SK-MEL-5 (cell line): ENCODE measurements around the gene HOXA6. TPM values are rescaled to one million over a fixed set of nuclear protein-coding genes. Genes with fewer than 3 reads are reported as not detected.

ENCODE experiments used
- DNase-seq: peaks from one replicate; pipeline ENCODE4 v3.0.0-alpha.2; 2016; ENCODE audit warnings: low read depth, low spot score
- in situ Hi-C: cut with HindIII; loops from 2 replicates; pipeline ENCODE4 v1.10.0; 2016; ENCODE audit warnings: low sequenced_read_pairs, high pct_unique_total_duplicates, low pct_unique_long_range_greater_than_20kb
- total RNA-seq: library from RNA; depleted of rRNA; stranded (reverse); fragments of >200 nt; shearing (Covaris generic); gene quantifications from 2 replicates; pipeline ENCODE4 v1.2.3, GENCODE V29; 2014

Gene HOXA6
- total RNA-seq, 1 experiment from 2014 or later, result 1.9 TPM

GRCh38 chr7:27185854-27186667 lies 38.5 kb upstream of the HOXA6 start:
- DNase-seq, result no peak
- in situ Hi-C loops, result no loop called here

DNA sequence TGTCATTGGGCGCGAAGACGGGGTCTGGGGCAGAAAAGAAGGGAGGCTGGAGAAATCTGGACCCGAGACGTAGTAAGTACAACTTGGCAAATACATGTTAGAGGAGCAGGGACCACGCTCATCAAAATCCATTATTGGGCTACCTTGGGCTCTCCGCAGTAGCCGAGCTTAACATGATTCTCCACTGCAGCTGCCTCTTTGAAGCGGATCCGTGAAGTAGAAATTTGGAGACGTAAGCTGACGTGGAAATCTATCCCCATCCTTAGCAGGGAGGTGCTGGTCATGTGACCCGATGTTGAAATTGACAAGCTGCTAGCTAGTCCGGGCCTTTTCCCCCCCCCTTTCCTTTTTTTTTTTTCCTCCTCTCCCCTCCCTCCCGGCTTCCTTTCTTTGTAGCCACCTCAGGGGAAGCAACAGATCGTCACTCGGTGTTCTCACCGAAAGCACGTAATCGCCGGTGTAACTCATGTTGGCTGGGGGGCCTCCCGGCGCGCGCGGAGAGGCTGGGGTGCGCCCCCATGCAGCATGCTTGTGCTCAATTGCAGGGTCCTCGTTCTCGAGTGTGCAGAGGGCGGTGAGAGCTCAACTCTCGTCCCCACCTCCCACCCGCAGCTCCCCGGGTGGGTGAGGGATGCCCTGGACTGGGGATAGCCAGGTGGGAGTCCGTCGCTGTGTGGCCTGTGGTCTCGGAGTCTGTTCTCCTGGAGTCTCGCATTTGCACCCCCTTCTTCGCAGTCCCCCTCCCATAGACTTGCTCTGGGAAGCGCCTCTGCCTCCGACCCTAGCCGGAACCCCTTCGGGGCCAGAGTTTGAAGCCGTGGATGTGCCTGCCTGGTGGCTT lies 37.7 kb upstream of the HOXA6 start, which contains the start of gene HOXA11:
HOXA11 (minus strand) TSS at position 220 of the 841 bp plus-strand sequence; CDS start at position 132, 88 bp downstream.
- DNase-seq, result no peak
- in situ Hi-C loops, result no loop called here

- in situ Hi-C loops, result no loop called here
- no peak for DNase-seq
These were observed 36.9 kb upstream of the HOXA6 start for GRCh38 chr7:27184337-27185012.

- DNase-seq, result no peak
- in situ Hi-C loops, result no loop called here
These were observed 36.2 kb upstream of the HOXA6 start for GRCh38 chr7:27183682-27184336.

GRCh38 chr7:27182861-27183681 lies 35.5 kb upstream of the HOXA6 start:
- DNase-seq, result no peak
- in situ Hi-C loops, result no loop called here

DNA sequence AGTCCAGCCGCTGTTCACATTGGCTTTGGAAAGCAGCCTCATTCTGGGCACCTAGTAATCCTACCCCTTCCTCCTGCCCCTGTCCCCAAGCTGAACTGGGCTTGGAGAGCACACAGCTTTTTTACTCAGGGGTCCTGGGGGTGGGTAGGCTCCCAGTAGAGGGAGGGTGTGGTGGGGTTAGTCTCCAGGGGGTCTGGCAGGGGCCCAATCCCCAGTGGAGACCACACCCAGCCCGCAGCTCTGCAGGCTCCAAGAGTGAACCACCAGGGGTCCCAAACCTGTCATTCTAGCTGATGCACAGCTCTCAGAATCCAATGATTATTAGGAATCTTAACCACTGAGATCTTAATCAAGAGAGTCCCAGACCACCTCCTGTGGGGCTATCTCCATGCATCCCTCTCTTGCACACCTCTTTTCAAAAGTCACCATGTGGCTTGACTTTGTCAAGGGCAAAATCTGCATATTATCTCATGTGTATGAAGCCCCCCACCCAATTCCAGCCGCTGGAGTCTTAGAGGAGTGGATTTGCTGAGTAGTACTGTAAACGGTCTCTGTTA lies 34.8 kb upstream of the HOXA6 start:
- in situ Hi-C loops, result no loop called here
- no peak for DNase-seq

GRCh38 chr7:27181795-27182275 lies 34.3 kb upstream of the HOXA6 start:
- no peak for DNase-seq
- in situ Hi-C loops, result no loop called here

- no peak for DNase-seq
- in situ Hi-C loops, result no loop called here
These were observed 33.2 kb upstream of the HOXA6 start for GRCh38 chr7:27180431-27181420.

- in situ Hi-C loops, result no loop called here
- no peak for DNase-seq
These were observed 32.2 kb upstream of the HOXA6 start for GRCh38 chr7:27179503-27180430.

- no peak for DNase-seq
- in situ Hi-C loops, result no loop called here
These were observed 31.5 kb upstream of the HOXA6 start for GRCh38 chr7:27179030-27179429.

DNA sequence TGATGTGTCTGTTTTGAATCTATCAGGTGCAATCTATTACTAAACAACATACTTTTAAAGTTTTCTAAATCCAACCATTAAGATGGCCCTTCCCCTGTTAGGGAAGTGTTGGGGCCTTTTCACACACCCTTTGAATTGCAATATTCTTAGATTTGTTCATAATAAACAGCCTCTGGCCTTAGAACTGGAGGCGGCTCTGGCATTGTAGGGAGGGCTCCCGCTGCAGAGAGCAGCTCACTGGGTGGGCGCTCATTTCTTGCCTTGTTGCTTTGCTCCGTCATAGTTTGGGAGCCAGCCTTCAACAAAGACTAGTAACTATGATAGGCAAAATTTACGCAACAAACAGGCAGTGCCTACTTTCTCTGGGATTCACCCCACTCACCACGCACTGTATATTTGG lies 30.8 kb upstream of the HOXA6 start:
- in situ Hi-C loops, result no loop called here

DNA sequence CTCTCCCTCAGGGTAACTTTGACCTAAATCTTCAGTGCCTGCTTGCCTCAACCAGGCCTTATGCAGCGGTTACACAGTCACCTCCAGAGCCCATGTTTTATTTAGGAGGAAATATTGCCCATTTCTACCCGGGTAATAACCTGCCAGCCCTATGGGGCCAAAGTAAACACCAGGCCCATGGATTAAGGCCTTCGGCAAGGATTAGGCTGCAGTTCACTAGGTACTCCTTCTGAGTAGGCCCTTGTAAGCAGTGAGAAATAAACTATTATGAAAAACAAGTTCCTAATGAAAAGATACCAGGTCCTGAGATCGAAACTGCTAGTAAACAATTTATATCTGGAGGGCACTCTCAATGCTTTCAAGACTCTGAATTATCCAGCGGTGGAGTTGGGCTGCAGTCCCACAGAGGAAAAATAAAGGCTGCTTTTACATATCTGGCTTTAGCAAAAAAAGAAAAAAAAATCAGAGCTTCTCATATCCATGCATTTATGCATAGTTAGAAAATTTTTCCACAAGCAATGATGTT lies 30.3 kb upstream of the HOXA6 start:
- in situ Hi-C loops, result no loop called here
- DNase-seq, result peak; percentile 50

More for the DNA sequence above, 30.8 kb upstream of the HOXA6 start:
- no peak for DNase-seq

DNA sequence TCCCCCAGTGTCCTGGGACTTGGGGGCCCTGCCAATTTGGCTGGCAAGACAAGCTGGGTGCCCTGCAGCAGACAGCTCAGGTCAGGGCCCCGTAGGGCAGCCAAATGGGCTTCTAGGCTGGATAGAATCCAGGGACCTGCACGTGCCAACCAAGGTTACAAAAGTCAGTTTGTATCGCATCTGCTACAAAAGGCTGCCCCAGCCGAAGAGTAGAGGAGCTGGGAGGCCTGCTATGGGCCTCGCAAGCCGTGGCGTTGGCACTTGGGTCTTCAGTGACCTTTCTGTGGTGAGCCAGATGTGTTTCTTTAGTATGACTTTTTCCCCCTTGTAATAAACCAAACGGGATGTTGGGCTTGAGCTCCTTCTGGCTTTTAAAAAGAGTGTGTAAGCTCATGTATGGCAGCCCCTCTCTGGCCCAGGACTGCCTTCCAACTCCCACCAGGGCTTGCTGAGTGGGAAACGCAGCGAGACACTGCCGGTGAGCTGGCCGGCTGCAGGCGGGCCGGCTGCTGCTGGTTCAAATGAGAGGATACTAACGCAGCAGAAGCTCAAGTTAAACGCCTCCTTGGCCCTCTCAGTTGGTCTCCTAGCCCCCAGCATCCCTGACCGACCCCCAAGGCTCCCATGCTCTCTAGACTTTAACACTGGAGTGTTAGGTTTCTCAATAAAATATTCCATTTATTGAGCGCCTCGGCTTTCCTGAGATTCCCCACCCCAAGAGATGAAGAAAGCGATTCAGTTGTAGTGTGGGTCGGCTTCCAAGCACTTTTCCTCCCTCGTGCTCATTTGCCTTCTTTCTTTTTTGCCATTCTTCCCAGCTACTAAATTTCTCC lies 29.6 kb upstream of the HOXA6 start:
- in situ Hi-C loops, result no loop called here
- DNase-seq, result no peak

DNA sequence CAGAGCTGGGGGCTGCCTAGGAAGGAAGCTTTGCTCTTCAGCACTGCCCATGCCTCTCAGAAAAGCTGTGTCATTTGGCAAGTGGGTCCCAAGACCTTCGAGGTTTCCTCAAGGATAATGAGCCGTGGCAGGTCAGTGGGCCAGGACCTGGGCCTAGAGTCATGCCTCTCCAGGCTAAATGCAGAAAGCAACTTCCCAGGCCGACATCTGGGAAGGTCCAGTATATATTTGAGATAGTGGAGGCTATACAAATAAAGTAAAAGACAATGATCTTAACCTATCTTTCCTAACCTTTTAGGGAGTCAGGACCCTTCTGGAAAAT lies 28.9 kb upstream of the HOXA6 start:
- DNase-seq, result no peak
- in situ Hi-C loops, result no loop called here
